Gastroesophageal sphincter (tissue), 4 donors: ENCODE results near the gene TMEM139. TPM values are rescaled to one million over a fixed set of nuclear protein-coding genes. Genes with fewer than 3 reads are reported as not detected.

Experiments used
- ATAC-seq: fragments of 150-250 bp; one replicate; pipeline ENCODE4 v1.9.1; 2016; ENCODE audit warnings: mild to moderate bottlenecking, moderate library complexity
- H3K27ac ChIP-seq, 4 donors: fragments of 200-600 bp; sonication (generic) in 3 of 4; 1 replicate in 3 of 4; 2 replicates in 1 of 4; pipeline ENCODE4 v1.5.1; 2016 to 2019
- H3K27me3 ChIP-seq: fragments of 200-600 bp; sonication (generic); one replicate; pipeline ENCODE4 v1.5.1; 2019
- H3K36me3 ChIP-seq, 2 donors: fragments of 200-600 bp; sonication (generic); one replicate each; pipeline ENCODE4 v1.5.1; 2019; ENCODE audit warnings: control low read depth in 1 of 2
- H3K4me1 ChIP-seq, 3 donors: fragments of 200-600 bp; sonication (generic); 1 replicate in 2 of 3; 2 replicates in 1 of 3; pipeline ENCODE4 v1.5.1; 2016 to 2019; ENCODE audit warnings: control low read depth in 2 of 3
- H3K4me3 ChIP-seq, 2 donors: fragments of 200-600 bp; sonication (generic); one replicate each; pipeline ENCODE4 v1.5.1; 2019; ENCODE audit warnings: mild to moderate bottlenecking in 1 of 2, moderate library complexity in 1 of 2
- H3K9me3 ChIP-seq, 3 donors: fragments of 200-600 bp; sonication (generic); one replicate each; pipeline ENCODE4 v1.5.1; 2017 to 2019; ENCODE audit warnings: control low read depth in 2 of 3
- EP300 ChIP-seq: sonication (generic); formaldehyde crosslinking; IDR thresholded peaks from one replicate; pipeline ENCODE4 v1.6.1; 2017; ENCODE audit warnings: antibody characterized with exemption, mild to moderate bottlenecking
- POLR2A ChIP-seq, 2 donors: fragments of 450-650 bp; IDR thresholded peaks; one replicate each; pipeline ENCODE4 v1.6.1; 2017; ENCODE audit warnings: antibody characterized with exemption in 2 of 2, mild to moderate bottlenecking in 2 of 2, moderate library complexity in 1 of 2
- POLR2AphosphoS5 ChIP-seq: sonication (generic); formaldehyde crosslinking; IDR thresholded peaks from one replicate; pipeline ENCODE4 v1.6.1; 2017; ENCODE audit warnings: antibody characterized with exemption
- WGBS, 2 donors: methylation state at CpG; one replicate each; pipeline ENCODE4 v1.1.5; 2018; ENCODE audit warnings: low coverage in 1 of 2; 5-methylcytosine and 5-hydroxymethylcytosine counted together
- total RNA-seq, 4 donors: library from RNA; depleted of rRNA; stranded (reverse); fragments of >200 nt; gene quantifications; one replicate each; pipeline ENCODE4 v1.1.0, GENCODE V29; 2016
- TF ChIP-seq, protein P1 (sequence below), 4 experiments: fragments of 200-600 bp in 2 of 4; fragments of 450-650 bp in 2 of 4; sonication (generic) in 1 of 4; IDR thresholded peaks; one replicate each; pipeline ENCODE4 v1.5.1; 2017 to 2019; ENCODE audit warnings: antibody characterized with exemption in 4 of 4, mild to moderate bottlenecking in 2 of 4, moderate library complexity in 2 of 4

Gene TMEM139
- total RNA-seq, 4 donors from 2014 or later, result 0.40 to 1.4 (median 0.49) TPM; not detected in 1

DNA sequence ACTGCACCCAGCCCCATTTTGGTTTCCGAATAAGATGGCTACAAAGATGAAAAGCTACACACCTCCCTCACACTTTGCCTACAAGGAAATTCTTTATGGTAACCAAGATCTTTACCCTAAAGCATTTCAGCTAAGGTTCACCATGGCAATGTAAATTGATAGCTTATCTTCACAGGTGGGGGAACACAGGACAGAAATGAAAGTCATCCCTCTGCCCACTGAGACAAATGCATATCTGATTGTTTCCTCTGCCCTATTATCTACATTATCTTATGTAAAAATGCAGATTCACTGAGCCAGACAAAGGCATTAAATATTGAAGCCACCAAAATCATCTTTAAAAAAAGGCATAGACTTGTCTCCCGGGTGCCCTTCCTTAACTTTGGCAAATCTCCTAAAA lies 3.2 kb upstream of the TMEM139 start:
- no peak for TF ChIP-seq POLR2A (IDR thresholded peaks at IDR 0.05)
- TF ChIP-seq, protein P1, sequence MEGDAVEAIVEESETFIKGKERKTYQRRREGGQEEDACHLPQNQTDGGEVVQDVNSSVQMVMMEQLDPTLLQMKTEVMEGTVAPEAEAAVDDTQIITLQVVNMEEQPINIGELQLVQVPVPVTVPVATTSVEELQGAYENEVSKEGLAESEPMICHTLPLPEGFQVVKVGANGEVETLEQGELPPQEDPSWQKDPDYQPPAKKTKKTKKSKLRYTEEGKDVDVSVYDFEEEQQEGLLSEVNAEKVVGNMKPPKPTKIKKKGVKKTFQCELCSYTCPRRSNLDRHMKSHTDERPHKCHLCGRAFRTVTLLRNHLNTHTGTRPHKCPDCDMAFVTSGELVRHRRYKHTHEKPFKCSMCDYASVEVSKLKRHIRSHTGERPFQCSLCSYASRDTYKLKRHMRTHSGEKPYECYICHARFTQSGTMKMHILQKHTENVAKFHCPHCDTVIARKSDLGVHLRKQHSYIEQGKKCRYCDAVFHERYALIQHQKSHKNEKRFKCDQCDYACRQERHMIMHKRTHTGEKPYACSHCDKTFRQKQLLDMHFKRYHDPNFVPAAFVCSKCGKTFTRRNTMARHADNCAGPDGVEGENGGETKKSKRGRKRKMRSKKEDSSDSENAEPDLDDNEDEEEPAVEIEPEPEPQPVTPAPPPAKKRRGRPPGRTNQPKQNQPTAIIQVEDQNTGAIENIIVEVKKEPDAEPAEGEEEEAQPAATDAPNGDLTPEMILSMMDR (IDR thresholded peaks at IDR 0.05), result no peak
- no peak for TF ChIP-seq POLR2AphosphoS5
- TF ChIP-seq EP300, result no peak
- Histone ChIP-seq H3K4me3 (no peak overlapping the region), H3K27me3 (no peaks in the 10 kb centered on the region), H3K36me3 (no peaks in the 10 kb centered on the region), H3K9me3 (no peaks in the 10 kb centered on the region), H3K4me1 (peaks cover 0 to 16% (median 4%) of the 10 kb centered on the region in 3 donors), H3K27ac (no peak overlapping the region)
- 90 to 100% methylated on average over 2 of the region's 2 CpGs for WGBS, 2 donors
- no peak for ATAC-seq

DNA sequence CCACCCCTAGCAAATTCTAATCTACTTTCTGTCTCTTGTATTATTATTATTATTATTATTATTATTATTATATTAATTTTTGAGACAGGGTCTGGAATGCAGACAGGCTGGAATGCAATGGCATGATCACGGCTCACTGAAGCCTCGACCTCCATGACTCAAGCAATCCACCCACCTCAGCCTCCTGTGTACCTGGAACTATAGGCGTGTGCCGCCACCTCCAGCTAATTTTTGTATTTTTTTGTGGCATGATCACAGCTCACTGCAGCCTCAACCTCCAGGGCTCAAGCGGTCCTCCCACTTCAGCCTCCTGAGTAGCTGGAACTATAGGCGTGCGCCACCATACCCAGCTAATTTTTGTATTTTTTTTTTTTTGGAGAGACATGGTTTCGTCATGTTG lies 2.6 kb upstream of the TMEM139 start:
- Histone ChIP-seq H3K27ac (no peak overlapping the region), H3K4me3 (no peak overlapping the region), H3K4me1 (peaks cover 0 to 18% (median 4%) of the 10 kb centered on the region in 3 donors), H3K27me3 (no peaks in the 10 kb centered on the region), H3K36me3 (no peaks in the 10 kb centered on the region), H3K9me3 (no peaks in the 10 kb centered on the region)
- no peak for TF ChIP-seq POLR2AphosphoS5
- TF ChIP-seq POLR2A (IDR thresholded peaks at IDR 0.05), result no peak
- no peak for TF ChIP-seq EP300
- TF ChIP-seq, protein P1 (IDR thresholded peaks at IDR 0.05), result no peak
- WGBS, 2 donors, result 93 to 100% methylated on average over 1 to 8 of the region's 8 CpGs
- no peak for ATAC-seq

DNA sequence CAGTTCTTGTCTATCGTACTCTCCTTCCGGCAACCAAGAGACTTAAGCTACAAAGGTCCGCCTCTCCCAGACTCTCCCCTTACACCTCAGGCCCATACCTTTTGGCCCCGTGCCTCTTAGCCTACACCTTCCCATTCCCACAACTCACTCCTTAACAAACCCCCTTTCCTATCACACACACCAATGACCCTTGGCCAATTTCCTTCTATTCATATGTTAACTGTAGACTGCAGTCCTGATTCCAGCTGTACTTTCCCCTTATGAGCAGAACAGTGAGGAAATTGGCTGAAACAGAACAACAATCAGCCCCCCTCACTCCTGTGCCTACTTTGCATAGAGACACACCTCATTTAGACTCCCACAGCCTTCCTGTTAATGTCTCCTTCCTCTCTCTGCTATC lies 1.4 kb upstream of the TMEM139 start:
- no peak for ATAC-seq
- Histone ChIP-seq H3K9me3 (no peaks in the 10 kb centered on the region), H3K4me3 (no peak overlapping the region), H3K36me3 (no peaks in the 10 kb centered on the region), H3K4me1 (peaks cover 3 to 26% (median 4%) of the 10 kb centered on the region in 3 donors), H3K27ac (peak overlapping the region in 1 of 4 donors; percentile 39), H3K27me3 (no peaks in the 10 kb centered on the region)
- TF ChIP-seq EP300 (no peak), POLR2A (IDR thresholded peaks at IDR 0.05) (no peak), POLR2AphosphoS5 (no peak)
- TF ChIP-seq, protein P1 (IDR thresholded peaks at IDR 0.05), result no peak
- WGBS, 2 donors, result 72 to 89% methylated on average over 4 of the region's 4 CpGs

DNA sequence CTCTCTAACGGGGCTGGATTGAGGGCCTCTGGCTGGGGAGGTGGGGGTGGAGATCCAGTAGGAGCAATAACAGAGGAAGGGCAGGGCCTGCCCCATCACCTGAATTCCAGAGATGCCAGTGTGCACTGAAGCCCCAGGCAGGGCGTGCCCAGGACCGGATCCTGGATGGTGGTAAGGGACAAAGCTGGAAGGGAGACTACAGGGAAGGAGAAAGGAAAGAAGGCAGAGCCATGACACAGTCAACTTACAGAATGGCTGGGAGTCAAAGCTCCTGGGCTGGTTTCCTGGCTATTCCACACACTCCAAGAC lies 666 bp downstream of the TMEM139 start:
- Histone ChIP-seq H3K36me3 (no peaks in the 10 kb centered on the region), H3K27me3 (no peaks in the 10 kb centered on the region), H3K4me3 (no peak overlapping the region), H3K4me1 (peaks cover 0 to 27% (median 9%) of the 10 kb centered on the region in 3 donors), H3K9me3 (no peaks in the 10 kb centered on the region), H3K27ac (no peak overlapping the region)
- ATAC-seq, result no peak
- WGBS, 2 donors, result no CpG with 5 or more reads among the region's 3 CpGs
- TF ChIP-seq EP300 (no peak), POLR2AphosphoS5 (no peak), POLR2A (IDR thresholded peaks at IDR 0.05) (no peak)
- TF ChIP-seq, protein P1 (IDR thresholded peaks at IDR 0.05), result no peak

DNA sequence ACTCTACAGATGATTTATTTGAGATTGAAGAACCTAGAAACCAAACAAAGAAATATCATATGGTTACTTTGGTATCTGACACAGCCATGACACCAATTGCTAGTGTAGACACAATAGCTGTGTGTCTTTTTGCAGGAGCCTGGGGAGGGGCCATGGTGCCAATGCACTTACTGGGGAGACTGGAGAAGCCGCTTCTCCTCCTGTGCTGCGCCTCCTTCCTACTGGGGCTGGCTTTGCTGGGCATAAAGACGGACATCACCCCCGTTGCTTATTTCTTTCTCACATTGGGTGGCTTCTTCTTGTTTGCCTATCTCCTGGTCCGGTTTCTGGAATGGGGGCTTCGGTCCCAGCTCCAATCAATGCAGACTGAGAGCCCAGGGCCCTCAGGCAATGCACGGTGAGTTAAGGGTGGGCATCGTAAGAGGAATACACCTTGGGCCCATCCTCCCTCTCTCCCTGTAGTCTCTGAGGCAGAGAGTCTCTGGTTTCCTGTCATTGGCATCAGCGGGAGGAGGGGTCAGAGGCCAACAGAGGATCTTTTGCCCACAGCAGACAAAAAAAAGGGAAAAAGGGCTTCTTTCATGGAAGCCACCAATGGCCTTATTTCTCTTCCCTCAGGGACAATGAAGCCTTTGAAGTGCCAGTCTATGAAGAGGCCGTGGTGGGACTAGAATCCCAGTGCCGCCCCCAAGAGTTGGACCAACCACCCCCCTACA lies 1.2 kb downstream of the TMEM139 start:
- H3K4me1 ChIP-seq, result peaks cover 0 to 32% (median 14%) of the 10 kb centered on the region in 3 donors
- WGBS, 2 donors, result 95 to 100% methylated on average over 1 to 8 of the region's 11 CpGs
- no peaks in the 10 kb centered on the region for H3K9me3 ChIP-seq
- no peaks in the 10 kb centered on the region for H3K27me3 ChIP-seq
- H3K36me3 ChIP-seq, result no peaks in the 10 kb centered on the region
- no peak for TF ChIP-seq POLR2A (IDR thresholded peaks at IDR 0.05)
- no peak for TF ChIP-seq EP300
- no peak for TF ChIP-seq POLR2AphosphoS5
- TF ChIP-seq, protein P1 (IDR thresholded peaks at IDR 0.05), result no peak
- no peak overlapping the region for H3K27ac ChIP-seq
- ATAC-seq, result no peak
- no peak overlapping the region for H3K4me3 ChIP-seq
